ENCODE measurements around the gene TRPM3.

DNA sequence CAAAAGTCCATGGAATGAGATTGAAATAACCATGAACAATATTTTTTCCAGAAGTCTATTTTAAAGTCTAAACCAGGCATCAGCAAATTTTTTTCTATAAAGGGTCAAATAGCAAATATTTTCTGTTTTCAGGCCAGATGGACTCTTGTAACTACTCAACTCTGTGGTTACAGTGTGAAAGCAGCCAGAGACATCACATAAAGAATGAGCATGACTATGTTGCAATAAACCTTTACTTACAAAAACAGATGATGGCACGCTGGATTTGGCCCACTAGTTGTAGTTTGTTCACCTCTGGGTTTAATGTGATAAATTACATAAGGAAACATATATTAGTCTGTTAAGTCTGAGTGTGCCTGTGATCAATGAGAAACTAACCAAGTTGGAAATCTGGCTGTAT lies 319.2 kb downstream of the TRPM3 start:
- no peak for TF ChIP-seq EZH2 (IDR thresholded peaks at IDR 0.05; ENCODE audit: borderline replicate concordance, insufficient read depth, low read depth, low read length, poor library complexity, severe bottlenecking)
- TF ChIP-seq, protein P1, sequence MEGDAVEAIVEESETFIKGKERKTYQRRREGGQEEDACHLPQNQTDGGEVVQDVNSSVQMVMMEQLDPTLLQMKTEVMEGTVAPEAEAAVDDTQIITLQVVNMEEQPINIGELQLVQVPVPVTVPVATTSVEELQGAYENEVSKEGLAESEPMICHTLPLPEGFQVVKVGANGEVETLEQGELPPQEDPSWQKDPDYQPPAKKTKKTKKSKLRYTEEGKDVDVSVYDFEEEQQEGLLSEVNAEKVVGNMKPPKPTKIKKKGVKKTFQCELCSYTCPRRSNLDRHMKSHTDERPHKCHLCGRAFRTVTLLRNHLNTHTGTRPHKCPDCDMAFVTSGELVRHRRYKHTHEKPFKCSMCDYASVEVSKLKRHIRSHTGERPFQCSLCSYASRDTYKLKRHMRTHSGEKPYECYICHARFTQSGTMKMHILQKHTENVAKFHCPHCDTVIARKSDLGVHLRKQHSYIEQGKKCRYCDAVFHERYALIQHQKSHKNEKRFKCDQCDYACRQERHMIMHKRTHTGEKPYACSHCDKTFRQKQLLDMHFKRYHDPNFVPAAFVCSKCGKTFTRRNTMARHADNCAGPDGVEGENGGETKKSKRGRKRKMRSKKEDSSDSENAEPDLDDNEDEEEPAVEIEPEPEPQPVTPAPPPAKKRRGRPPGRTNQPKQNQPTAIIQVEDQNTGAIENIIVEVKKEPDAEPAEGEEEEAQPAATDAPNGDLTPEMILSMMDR (IDR thresholded peaks at IDR 0.05), result no peak
